Activated T-helper 17 cell treated with anti-CD3 and anti-CD28 coated beads, Interleukin-2, amount 50 U/mL, for 72 hours (primary cell): Measurements from ENCODE around the gene ASTE1. TPM values are rescaled to one million over a fixed set of nuclear protein-coding genes. Genes with fewer than 3 reads are reported as not detected.
"Not testable (repeated sequence)": the region's sequence is repeated elsewhere in the genome, so short reads cannot be mapped to it uniquely, and the experiment has no call there.

Experiments used
- ATAC-seq: fragments of 150-1000 bp; cut with Tn5 transposase; replicated peaks from 2 replicates; pipeline ENCODE4 v1.10.0; 2021; ENCODE audit warnings: mild to moderate bottlenecking, moderate library complexity
- H3K27ac Mint-ChIP-seq: one replicate; pipeline ENCODE4 v1.8.0; 2022; ENCODE audit warnings: mixed read lengths
- H3K27me3 Mint-ChIP-seq: one replicate; pipeline ENCODE4 v1.8.0; 2022; ENCODE audit warnings: mixed read lengths
- H3K36me3 Mint-ChIP-seq: one replicate; pipeline ENCODE4 v1.8.0; 2022; ENCODE audit warnings: low read depth, mild to moderate bottlenecking, mixed read lengths
- H3K4me1 Mint-ChIP-seq: one replicate; pipeline ENCODE4 v1.8.0; 2022; ENCODE audit warnings: mixed read lengths
- H3K4me3 Mint-ChIP-seq: one replicate; pipeline ENCODE4 v1.8.0; 2022; ENCODE audit warnings: mild to moderate bottlenecking, mixed read lengths
- H3K9me3 Mint-ChIP-seq: one replicate; pipeline ENCODE4 v1.8.0; 2022; ENCODE audit warnings: mixed read lengths
- total RNA-seq, 2 donors: library from RNA; stranded (reverse); gene quantifications; one replicate each; pipeline ENCODE4 v1.2.3, GENCODE V29; 2022

ASTE1 gene
- total RNA-seq, result 10 to 100 TPM in 1 of 2 donors, 1 to 10 TPM in 1; 6.5 to 11.8 TPM

DNA sequence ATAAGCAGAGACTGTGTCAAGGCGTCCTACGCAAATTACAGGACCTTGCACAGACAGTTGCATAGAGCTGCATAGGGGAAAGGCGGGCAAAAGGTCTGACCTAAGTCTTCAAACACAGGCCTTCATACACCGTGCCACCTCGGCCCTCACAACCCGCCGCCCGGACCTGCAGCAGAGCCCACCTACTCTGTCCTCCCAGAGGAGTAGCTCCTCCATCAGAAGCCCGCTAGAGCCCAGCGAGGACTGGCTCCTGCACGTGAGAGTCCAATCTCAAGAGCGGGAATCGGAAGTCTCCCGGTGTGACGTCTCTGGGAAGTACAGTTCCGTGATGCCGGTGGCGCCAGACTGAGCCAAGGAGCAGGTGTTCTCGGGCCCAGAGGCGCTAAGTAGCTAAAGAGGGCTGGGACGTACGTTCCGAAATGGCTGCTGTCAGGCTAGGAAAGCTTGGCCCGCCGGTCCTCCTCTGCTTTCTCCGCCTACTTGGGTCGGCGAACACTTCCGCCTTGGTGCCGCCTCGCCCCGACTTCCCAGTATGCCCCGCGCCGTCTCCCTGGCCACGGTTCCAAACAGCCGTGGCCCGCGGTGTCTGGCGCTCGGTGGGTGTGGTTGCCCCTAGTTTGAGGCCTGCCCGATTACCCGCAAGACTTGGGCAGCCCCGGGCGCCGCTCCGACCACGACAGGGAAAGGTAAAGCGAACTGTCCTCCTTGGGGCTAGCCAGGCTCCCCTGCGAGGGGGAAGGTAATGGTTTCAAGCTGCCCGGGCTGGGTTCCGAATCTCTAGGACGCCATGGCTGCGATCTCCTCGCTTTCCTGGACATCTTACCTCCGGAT lies at the start of gene ASTE1, which contains the start of gene NEK11:
Gene ASTE1, minus strand, starts transcription at position 505 of the 831 bp plus-strand sequence. CDS start 1,519 bp downstream, outside the sequence.
Gene NEK11, plus strand, starts transcription at position 557 of the 831 bp plus-strand sequence. CDS start 2,832 bp downstream, outside the sequence.
- Mint-ChIP-seq H3K27ac (peak within 1 kb of the TSS; percentile 92), H3K9me3 (no peaks in the 10 kb centered on the region), H3K27me3 (no peaks in the 10 kb centered on the region), H3K36me3 (peaks cover 37% of the 10 kb centered on the region), H3K4me1 (peaks cover 31% of the 10 kb centered on the region), H3K4me3 (peak within 1 kb of the TSS; percentile 89)
- peak; percentile 99 for ATAC-seq

- no peaks in the 10 kb centered on the region for H3K4me1 Mint-ChIP-seq
- no peaks in the 10 kb centered on the region for H3K27me3 Mint-ChIP-seq
- no peaks in the 10 kb centered on the region for H3K36me3 Mint-ChIP-seq
- no peaks in the 10 kb centered on the region for H3K9me3 Mint-ChIP-seq
- H3K27ac Mint-ChIP-seq, result no peak overlapping the region
- no peak overlapping the region for H3K4me3 Mint-ChIP-seq
- ATAC-seq, result no peak
These were observed 49.2 kb upstream of the ASTE1 start for GRCh38 chr3:131075632-131076328.

DNA sequence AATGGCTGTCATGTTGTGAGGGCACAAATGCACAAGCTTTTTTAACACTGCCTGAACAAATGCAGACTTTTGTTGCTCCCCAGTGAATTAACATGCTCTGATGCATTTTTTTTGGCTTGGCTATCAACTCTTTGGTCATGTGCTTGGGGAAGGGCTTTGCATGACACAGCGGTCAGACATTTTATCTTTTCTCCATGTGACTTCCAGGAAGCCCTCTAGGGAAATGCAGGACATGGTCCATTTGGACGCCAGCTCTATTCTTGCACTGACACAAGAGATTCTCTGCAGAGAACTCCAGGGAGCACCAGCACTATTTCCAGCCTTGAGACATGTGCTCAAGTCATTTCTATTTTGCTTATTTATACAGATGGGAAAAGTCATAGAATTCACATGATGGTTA lies 46.2 kb upstream of the ASTE1 start:
- Mint-ChIP-seq H3K27me3 (no peaks in the 10 kb centered on the region), H3K9me3 (no peaks in the 10 kb centered on the region)

DNA sequence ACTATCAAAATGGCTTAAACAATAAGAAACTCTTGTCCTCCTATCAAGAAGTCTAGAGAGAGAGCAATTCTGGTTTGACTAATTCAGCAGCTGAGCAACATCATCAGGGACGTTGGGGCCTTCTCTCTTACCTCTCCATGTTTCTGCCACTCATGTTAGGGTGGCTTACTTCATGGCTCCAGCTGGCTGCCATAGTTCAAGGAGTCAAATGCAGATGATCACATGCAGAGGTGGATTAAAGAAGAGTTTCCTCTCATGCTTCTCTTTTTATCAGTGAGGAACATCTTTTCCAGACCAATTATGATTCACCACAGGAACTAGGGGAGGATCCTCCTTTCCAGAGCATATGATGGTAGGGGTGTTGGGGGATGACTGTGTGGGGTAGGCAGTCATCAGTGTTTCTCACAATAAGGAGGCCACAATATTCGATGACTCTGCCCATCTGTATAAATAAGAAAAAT lies 45.5 kb upstream of the ASTE1 start:
- Mint-ChIP-seq H3K36me3 (no peaks in the 10 kb centered on the region), H3K4me3 (no peak overlapping the region)

More for the DNA sequence above, 46.2 kb upstream of the ASTE1 start:
- Mint-ChIP-seq H3K27ac (no peak overlapping the region), H3K4me3 (no peak overlapping the region), H3K36me3 (no peaks in the 10 kb centered on the region), H3K4me1 (no peaks in the 10 kb centered on the region)
- ATAC-seq, result no peak

GRCh38 chr3:131067983-131068382 lies 41.4 kb upstream of the ASTE1 start:
- H3K36me3 Mint-ChIP-seq, result no peaks in the 10 kb centered on the region
- no peaks in the 10 kb centered on the region for H3K9me3 Mint-ChIP-seq
- no peak overlapping the region for H3K4me3 Mint-ChIP-seq
- ATAC-seq, result no peak
- H3K4me1 Mint-ChIP-seq, result no peaks in the 10 kb centered on the region
- no peak overlapping the region for H3K27ac Mint-ChIP-seq
- H3K27me3 Mint-ChIP-seq, result no peaks in the 10 kb centered on the region

More for the DNA sequence above, 45.5 kb upstream of the ASTE1 start:
- Mint-ChIP-seq H3K27ac (no peak overlapping the region), H3K9me3 (no peaks in the 10 kb centered on the region), H3K4me1 (no peaks in the 10 kb centered on the region), H3K27me3 (no peaks in the 10 kb centered on the region)
- ATAC-seq, result no peak

DNA sequence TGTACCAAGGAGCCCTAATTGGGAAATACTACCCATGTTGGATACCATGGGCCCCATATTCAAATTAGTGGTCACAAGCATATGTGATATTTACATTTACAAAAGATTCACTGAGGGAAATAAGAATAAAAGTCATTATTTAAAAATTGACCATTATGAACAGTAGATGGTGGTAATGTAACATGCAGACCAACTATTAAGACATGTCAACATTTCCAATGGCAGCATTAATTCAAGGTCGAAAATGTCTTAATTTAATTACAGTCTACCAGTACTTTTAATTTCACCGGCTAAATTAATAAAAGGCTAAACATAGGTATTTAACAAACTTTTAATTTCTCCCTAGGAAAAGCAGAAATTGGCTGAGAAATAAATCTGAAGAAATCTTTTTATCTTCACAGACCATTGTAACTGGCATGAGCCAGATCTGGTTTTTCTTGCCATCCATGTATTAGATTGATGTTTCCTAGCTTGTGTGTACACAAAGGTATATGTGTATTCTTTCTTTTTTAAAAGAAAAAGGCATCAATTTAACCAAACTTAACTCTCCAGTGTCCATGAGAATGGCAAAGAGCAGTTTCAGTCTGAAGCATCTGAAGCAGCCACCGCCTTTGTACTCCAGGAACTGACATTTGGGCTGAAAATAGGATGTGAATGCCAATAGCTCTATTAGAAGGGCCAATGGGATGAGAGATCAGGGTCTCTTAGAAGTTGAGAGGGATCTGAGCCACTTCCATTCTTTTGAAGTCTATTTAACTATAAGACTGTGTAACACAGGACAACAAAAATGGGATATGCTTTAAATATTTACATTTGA lies 26.6 kb upstream of the ASTE1 start:
- ATAC-seq, result no peak
- H3K9me3 Mint-ChIP-seq, result no peaks in the 10 kb centered on the region
- no peaks in the 10 kb centered on the region for H3K4me1 Mint-ChIP-seq
- no peak overlapping the region for H3K4me3 Mint-ChIP-seq
- no peak overlapping the region for H3K27ac Mint-ChIP-seq
- H3K27me3 Mint-ChIP-seq, result no peaks in the 10 kb centered on the region
- H3K36me3 Mint-ChIP-seq, result no peaks in the 10 kb centered on the region

DNA sequence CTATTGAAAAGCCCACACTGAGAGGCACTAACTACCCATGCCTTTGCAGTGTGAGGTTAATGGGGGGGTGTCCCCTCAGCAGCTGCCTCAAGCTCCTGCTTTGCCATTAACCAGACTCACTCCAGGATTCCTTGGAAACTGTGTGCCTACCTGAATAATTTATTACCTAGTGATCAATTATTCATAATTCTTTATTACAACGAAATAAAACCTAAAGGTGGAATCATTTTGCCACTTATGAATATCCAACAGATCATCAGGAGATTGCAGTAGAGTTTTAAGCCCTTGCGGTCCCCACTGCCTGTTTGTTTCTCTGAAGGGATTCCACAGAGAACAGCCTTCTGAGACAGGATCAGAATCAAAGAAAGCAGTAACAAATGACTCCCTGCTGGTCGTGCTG lies 23.4 kb upstream of the ASTE1 start:
- Mint-ChIP-seq H3K4me3 (no peak overlapping the region), H3K9me3 (peaks cover 5% of the 10 kb centered on the region), H3K27ac (no peak overlapping the region), H3K36me3 (no peaks in the 10 kb centered on the region), H3K4me1 (no peaks in the 10 kb centered on the region), H3K27me3 (no peaks in the 10 kb centered on the region)
- ATAC-seq, result no peak

DNA sequence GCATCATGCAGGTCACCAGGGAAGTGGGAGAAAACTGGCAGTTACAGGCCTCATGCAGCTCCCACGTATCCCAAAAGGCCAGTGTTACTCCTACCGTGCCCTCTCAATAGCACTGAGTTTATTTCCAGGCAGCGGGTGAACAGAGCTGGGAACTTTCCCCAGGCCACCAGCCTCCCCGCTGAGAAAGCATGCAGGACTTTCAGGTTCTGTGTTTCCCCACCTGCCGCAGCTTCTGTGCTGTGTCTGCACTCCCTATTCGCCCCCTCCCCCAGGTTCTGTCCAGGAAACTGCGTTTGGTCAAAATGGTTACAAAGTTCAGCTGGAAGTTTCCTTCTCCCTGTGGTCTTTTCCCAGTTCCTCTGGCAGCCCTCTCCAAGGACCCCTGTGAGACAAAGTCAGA lies 21.4 kb upstream of the ASTE1 start:
- no peak overlapping the region for H3K27ac Mint-ChIP-seq
- no peaks in the 10 kb centered on the region for H3K27me3 Mint-ChIP-seq
- ATAC-seq, result no peak
- H3K4me1 Mint-ChIP-seq, result no peaks in the 10 kb centered on the region
- no peaks in the 10 kb centered on the region for H3K36me3 Mint-ChIP-seq
- no peak overlapping the region for H3K4me3 Mint-ChIP-seq
- peaks cover 18% of the 10 kb centered on the region for H3K9me3 Mint-ChIP-seq

DNA sequence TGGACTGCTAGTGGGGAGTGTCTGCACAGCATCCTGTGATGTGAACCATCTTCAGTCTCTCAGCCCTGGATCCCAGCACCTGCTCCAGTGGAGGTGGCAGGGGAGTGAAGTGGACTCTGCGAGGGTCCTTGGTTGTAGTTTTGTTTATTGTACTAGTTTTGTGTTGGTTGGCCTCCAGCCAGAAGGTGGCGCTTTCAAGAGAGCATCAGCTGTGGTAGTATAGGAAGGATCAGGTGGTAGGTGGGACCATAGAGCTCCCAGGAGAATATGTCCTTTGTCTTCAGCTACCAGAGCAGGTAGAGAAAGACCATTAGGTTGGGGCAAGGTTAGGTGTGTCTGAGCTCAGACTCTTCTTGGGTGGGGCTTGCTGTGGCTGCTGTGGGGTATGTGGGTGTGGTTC lies 21.0 kb upstream of the ASTE1 start:
- Mint-ChIP-seq H3K27me3 (no peaks in the 10 kb centered on the region), H3K4me3 (no peak overlapping the region), H3K27ac (no peak overlapping the region), H3K9me3 (peaks cover 18% of the 10 kb centered on the region), H3K36me3 (no peaks in the 10 kb centered on the region), H3K4me1 (no peaks in the 10 kb centered on the region)
- no peak for ATAC-seq

GRCh38 chr3:131042271-131042985 lies 15.8 kb upstream of the ASTE1 start:
- H3K4me1 Mint-ChIP-seq, H3K36me3 Mint-ChIP-seq, H3K27me3 Mint-ChIP-seq: not testable (repeated sequence)
- peak; percentile 62 for ATAC-seq
- Mint-ChIP-seq H3K9me3 (peaks cover 18% of the 10 kb centered on the region), H3K4me3 (peak overlapping the region; percentile 36), H3K27ac (peak overlapping the region; percentile 59)

- Mint-ChIP-seq H3K4me1 (no peaks in the 10 kb centered on the region), H3K36me3 (no peaks in the 10 kb centered on the region), H3K27ac (no peak overlapping the region), H3K27me3 (no peaks in the 10 kb centered on the region), H3K9me3 (peaks cover 2% of the 10 kb centered on the region), H3K4me3 (no peak overlapping the region)
- ATAC-seq, result no peak
These were observed 11.7 kb upstream of the ASTE1 start for GRCh38 chr3:131038326-131038725.

DNA sequence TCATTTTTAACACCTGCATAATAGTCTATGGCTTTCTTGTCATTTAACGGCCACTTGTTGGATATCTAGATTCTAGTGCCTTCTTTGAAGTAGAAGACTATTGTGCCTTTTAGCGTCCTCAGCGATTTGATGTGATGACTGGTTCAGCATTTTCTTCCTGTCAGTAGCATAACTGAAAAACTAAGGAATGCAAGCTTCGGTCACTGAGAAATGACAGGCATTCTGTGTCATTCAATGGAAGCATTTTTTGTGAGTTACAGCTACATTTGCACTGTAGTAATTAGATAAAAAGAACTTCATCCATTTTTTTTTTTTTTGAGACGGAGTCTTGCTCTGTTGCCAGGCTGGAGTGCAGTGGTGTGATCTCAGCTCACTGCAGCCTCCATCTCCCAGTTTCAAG lies 10.4 kb upstream of the ASTE1 start:
- Mint-ChIP-seq H3K4me1 (no peaks in the 10 kb centered on the region), H3K36me3 (no peaks in the 10 kb centered on the region), H3K27ac (no peak overlapping the region), H3K27me3 (no peaks in the 10 kb centered on the region), H3K4me3 (no peak overlapping the region), H3K9me3 (no peaks in the 10 kb centered on the region)
- ATAC-seq, result no peak

GRCh38 chr3:131036200-131036816 lies 9.7 kb upstream of the ASTE1 start:
- Mint-ChIP-seq H3K36me3 (peaks cover 1% of the 10 kb centered on the region), H3K27me3 (no peaks in the 10 kb centered on the region), H3K4me1 (no peaks in the 10 kb centered on the region), H3K27ac (no peak overlapping the region), H3K4me3 (no peak overlapping the region), H3K9me3 (no peaks in the 10 kb centered on the region)
- no peak for ATAC-seq
